ENCODE data around the gene RAD52.
A peak's percentile ranks its signal among the peaks of the same experiment; 100 is the strongest.
"Not testable (repeated sequence)": the region's sequence is repeated elsewhere in the genome, so short reads cannot be mapped to it uniquely, and the experiment has no call there.

The RAD52 gene

GRCh38 chr12:966724-967123, 17.2 kb upstream of the RAD52 start:
- DNase-seq, result no peak

DNA sequence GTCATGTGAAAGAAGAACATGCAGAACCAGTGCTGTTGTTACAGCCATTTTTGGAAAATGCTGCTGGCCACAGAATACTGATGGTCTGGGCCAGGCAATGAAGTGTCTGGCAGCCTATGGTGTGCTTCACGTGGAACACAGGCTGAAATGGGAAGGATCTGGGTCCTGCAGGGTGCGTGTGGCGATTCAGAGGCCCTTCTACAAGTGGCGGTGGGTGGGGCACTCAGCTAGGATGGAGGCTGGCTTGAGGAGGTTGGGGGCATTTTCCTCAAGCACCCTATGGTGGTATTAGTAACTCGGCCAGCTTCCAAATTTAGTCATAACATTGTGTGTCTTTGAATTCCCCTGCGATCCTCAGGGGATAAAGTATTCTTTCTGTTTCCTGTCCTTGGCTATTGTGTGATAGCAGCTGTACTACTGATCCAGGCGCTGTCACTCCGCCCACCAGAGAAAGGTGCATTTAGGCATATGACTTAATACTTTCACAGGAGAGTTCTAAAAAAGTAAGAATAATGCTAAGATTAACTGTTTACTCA, 9.2 kb upstream of the RAD52 start:
- no peak for DNase-seq

- no peak for DNase-seq
Observed at GRCh38 chr12:955939-956338, 6.4 kb upstream of the RAD52 start.

DNA sequence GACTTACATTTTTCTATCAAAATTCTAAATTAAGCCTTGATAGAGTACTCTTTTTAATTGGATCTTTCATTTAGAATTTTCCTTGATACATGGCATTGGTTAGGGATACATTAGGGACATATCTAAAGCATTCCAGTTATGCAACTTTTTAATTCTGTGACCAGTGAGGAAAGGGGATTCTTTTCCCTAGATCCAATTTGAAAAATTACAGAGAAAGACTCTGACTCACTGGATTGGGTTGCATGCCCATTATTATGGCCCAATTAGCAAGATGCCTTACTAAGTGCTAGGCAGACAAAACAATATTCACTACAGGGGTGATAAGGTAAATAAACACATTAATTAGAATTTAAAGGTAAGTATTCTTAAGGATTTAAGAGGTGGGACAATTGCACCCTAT, 5.2 kb upstream of the RAD52 start:
- DNase-seq, result no peak

- DNase-seq, result no peak
Observed at GRCh38 chr12:953776-954175, 4.3 kb upstream of the RAD52 start.

DNA sequence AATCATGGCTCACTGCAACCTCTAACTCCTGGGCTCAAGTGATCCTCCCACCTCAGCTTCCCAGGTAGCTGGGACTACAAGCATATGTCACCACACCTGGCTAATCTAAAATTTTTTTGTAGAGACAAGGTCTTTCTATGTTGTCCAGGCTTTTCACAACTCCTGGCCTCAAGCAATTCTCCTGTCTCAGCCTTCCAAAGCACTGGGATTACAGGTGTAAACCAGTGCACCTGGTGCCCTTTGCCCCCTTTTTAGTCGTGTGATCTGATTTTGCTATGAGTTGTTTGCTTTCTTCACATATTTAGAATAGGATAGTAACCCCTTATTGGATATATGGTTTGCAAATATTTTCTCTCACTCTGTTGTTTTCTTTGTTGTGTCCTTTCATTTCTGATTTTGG, 1.7 kb upstream of the RAD52 start:
- no peak for DNase-seq

GRCh38 chr12:948238-948637, 1.3 kb downstream of the RAD52 start:
- DNase-seq, result no peak

DNA sequence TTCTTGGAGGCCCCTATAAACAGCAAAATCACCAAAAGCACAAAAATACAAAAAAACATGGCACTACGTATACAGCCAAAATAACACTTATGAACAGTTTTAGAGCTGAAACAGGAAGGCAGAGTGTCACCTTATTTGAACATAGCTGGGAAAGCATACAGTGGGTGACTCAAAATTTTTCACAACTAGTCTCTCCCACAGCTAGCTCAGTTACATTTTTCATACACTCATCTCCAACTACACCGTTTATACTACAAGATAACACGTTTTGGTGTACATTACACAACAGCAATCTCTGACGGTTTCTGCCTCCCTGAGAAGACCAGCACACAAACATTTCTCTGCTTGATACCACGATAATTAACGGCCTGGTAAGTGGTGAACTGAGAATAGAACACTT, 2.9 kb downstream of the RAD52 start:
- DNase-seq, result no peak

DNA sequence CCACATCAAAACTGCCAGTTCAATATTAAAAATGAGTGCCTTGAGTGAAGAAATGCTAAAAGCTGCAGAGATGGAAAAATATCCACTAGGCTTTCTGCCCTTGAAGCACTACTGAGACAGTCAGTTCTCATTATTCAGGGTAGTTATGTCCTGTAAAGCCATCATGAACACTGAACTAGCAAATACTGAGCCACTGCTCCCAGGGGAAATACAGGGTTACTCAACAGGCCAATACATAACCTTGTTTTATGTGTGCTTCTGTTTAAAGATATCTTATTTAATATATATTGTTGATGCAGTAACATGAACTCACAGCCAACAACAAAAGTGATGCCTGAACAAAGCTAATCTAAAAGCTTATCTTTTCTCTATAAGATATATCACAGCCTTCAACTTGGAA, 3.3 kb downstream of the RAD52 start:
- DNase-seq, result no peak

DNA sequence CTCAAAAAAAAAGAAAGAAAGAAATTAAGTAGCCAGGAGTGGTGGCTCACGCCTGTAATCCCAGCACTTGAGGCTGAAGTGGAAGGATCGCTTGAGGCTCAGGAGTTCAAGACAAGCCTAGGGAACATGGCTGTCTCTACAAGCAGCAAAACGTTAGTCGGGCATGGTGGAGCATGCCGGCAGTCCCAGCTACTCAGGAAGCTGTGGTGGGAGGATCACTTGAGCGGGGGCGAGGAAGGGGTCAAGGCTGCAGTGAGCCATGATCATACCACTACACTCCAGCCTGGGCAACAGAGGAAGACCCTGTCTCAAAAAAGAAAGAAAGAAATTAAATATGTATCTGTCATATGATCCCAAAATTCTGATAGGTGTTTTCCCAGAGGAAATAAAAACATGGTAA, 5.3 kb downstream of the RAD52 start:
- no peak for DNase-seq

- no peak for DNase-seq
Observed at GRCh38 chr12:943051-943450, 6.4 kb downstream of the RAD52 start.

GRCh38 chr12:938810-939209, 10.7 kb downstream of the RAD52 start:
- DNase-seq, result no peak

DNA sequence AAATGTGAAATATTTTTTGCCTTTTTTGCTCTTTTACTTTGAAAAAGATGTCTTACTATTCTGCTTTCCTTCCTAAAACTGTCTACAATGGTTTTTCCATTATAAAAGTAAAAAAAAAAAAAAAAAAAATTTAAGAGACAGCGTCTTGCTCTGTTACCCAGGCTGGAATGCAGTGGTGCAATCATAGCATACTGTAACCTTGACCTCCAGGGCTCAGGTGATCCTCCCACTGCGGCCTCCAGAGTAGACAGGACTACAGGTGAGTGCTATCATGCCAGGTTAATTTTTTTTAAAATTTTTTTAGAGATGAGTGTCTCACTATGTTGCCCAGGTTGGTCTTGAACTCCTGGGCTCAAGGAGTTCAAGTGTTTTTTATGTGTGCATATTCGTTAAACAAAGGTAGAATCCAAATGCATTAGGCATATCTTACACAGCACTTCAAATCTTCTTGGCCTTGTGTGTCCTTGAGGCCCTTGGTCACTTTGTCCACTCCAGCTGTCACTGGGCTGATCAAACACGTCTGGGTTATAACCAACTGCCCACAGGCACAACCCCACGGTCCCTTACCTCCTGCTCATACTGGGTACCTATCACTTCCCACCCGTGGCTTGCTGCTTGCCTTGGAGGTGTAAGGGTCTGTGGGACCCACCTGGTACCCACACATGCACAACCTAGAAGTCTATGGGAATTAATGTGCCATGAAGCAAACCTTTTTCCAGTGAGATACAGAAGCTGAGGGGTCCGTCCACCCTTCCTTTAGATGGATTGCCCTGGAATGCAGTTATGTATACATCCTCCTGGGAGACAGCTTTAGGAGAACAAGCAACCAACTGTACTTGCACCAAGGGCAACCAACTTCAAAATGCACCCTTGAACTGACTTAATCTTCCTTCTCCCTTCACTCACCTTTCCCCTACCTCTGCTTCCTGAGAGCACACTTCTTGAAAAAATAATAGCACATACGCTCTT, 12.8 kb downstream of the RAD52 start:
- DNase-seq, result no peak

DNA sequence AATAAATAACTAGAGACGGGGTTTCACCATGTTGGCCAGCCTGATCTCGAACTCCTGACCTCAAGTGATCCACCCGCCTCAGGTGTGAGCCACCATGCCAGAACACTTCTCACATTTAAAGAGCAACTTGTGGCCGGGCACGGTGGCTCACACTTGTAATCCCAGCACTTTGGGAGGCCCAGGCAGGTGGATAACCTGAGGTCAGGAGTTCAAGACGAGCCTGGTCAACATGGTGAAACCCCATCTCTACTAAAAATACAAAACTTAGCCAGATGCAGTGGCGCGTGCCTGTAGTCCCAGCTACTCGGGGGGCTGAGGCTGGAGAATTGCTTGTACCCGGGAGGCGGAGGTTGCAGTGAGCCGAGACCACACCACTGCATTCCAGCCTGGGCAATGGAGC, 13.6 kb downstream of the RAD52 start:
- not testable (repeated sequence) for DNase-seq

DNA sequence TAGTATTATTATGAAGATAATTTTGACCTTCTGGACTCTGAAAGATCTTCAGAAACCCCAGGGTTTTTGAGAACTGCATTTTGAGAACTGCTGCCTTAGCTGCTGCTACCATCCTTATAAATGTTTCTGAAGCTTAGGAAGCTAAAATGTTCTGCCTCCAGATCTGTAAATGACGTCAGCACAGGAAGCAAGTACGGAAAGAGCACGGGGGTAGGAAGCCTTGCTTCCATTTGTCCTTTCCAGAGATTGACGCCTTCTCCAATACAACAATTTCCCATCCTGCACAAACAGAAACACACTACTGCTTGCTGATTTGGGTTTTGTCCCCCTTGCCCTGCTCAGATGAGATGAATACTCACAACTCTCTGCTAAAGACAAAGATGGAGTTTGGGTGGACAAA, 17.9 kb downstream of the RAD52 start:
- no peak for DNase-seq

GRCh38 chr12:931060-931459, 18.4 kb downstream of the RAD52 start:
- no peak for DNase-seq

DNA sequence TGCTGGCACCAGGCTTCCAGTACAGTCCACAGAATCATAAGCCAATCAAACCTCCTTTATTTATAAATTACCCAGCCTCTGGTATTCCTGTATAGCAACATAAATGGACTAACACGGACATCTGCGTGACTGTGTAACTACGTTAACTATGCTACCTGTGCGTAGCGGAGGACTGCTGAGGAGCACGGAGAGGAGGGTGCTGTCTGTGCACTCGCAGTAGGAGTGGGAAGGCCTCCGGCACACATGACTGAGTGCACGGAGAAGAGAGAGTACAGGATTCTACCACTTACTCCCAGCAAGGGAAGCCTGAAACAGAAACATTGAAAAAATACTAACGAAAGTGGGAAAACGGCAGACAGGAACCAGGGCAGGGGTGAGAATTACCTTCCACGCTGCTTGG, 22.9 kb downstream of the RAD52 start:
- no peak for DNase-seq

GRCh38 chr12:922285-922684, 27.2 kb downstream of the RAD52 start:
- no peak for DNase-seq

- no peak for DNase-seq
Observed at GRCh38 chr12:920676-921075, 28.8 kb downstream of the RAD52 start.

- DNase-seq, result no peak
Observed at GRCh38 chr12:916712-917445, 32.6 kb downstream of the RAD52 start.

GRCh38 chr12:916240-916639, 33.3 kb downstream of the RAD52 start:
- peak; percentile 7 for DNase-seq

- DNase-seq, result no peak
Observed at GRCh38 chr12:915090-915489, 34.4 kb downstream of the RAD52 start.

DNA sequence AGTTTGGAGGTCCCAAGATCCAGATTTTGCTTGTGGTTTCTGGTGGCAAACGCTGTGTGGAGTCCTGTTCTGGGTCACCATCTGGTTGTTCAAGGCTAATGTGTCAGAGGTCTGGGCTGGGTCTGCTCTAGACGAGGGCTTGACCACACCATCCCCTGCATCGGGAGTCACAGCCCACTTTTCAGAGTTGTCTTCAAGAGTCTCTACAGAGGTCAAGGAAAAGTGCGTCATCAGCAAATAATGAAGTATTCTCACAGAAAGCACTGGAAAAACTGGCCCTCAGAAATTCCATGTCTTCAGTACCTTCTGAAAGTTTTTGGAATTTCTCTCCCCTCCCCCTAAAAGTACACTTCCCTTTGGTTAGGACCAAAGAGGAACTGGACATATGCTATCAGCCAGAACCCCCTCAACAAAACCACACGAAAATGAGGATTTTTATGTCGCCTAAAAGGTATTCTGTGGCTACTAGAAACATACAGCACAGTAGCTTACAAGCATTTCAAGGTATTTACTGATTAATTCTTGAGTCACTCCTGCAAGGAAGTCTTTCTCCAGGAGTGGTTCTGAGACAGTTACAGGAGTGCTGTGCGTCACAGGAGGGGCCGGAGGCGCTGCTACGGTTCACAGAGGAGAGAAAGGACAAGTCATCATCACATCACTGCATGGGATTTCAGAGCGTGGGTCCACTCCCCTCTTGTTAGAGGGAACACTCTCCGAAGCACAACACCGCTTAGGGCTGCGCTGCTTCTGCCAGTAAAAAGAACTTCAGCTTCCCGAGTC, 35.4 kb downstream of the RAD52 start:
- no peak for DNase-seq
